ENCODE data around the gene ZNF804A. TPM values are rescaled to one million over a fixed set of nuclear protein-coding genes. Genes with fewer than 3 reads are reported as not detected.

ZNF804A gene
- polyA plus RNA-seq, 3 donors = 0.83 to 3.7 (median 1.8) TPM

DNA sequence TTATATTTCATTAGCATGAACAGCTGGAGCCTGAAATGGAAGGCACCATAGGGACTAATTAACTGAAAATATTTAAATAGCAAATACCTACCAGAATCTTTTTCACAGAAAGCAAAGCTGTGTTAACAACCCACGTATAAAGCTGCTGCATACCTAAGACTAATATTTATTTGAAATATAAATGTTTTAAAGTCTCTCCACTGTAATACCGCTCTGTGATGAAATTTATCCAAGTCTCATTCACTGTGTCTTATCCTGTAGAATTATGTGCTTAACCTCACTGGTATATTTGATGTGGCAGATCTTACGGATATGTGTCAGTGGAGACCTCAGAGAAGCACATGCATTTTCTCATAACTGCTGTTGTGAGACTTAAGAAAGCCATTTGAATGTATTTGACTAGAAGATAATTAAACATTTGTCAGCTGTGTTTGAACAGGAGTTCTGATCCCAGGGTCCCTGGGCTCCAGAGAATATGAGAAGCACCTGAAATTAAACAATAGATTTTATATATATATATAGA, 373.3 kb downstream of the ZNF804A start:
- H3K9me3 Mint-ChIP-seq = peaks cover 0 to 10% (median 7%) of the 10 kb centered on the region in 7 donors
- Histone ChIP-seq H3K27ac (ENCODE audit: low read depth in 1 of 2, low read length in 2 of 2) (no peak overlapping the region), H3K9me3 (replicated peaks in 1 of 2; ENCODE audit: control insufficient read depth in 1 of 2, insufficient read depth in 1 of 2, low read length in 2 of 2) (peaks cover 0 to 4% of the 10 kb centered on the region in 2 donors), H3K9ac (ENCODE audit: insufficient read depth, low read length, poor library complexity, severe bottlenecking) (no peak overlapping the region), H3K79me2 (ENCODE audit: insufficient read depth, low read length) (no peaks in the 10 kb centered on the region), H3K36me3 (replicated peaks in 1 of 2; ENCODE audit: control insufficient read depth in 1 of 2, insufficient read depth in 2 of 2, low read length in 2 of 2) (no peaks in the 10 kb centered on the region), H2AFZ (ENCODE audit: insufficient read depth, low read depth, low read length, poor library complexity, severe bottlenecking) (no peak overlapping the region), H4K20me1 (ENCODE audit: insufficient read depth, low read length) (no peaks in the 10 kb centered on the region), H3K27me3 (ENCODE audit: control insufficient read depth in 2 of 2, insufficient read depth in 2 of 2, low read length in 2 of 2) (no peaks in the 10 kb centered on the region), H3K4me1 (ENCODE audit: control insufficient read depth in 1 of 2, insufficient read depth in 2 of 2, low read length in 2 of 2) (no peaks in the 10 kb centered on the region), H3K4me2 (replicated peaks; ENCODE audit: extremely low read depth, low read length, poor library complexity, severe bottlenecking) (no peak overlapping the region), H3K4me3 (replicated peaks in 1 of 3; ENCODE audit: low read depth in 2 of 3, low read length in 3 of 3) (no peak overlapping the region)
- H3K4me3 Mint-ChIP-seq = no peak overlapping the region
- H3K36me3 Mint-ChIP-seq = no peaks in the 10 kb centered on the region
- H3K27me3 Mint-ChIP-seq (ENCODE audit: low read depth in 3 of 3) = no peaks in the 10 kb centered on the region
- H3K4me1 Mint-ChIP-seq = no peaks in the 10 kb centered on the region
- TF ChIP-seq, protein P1, sequence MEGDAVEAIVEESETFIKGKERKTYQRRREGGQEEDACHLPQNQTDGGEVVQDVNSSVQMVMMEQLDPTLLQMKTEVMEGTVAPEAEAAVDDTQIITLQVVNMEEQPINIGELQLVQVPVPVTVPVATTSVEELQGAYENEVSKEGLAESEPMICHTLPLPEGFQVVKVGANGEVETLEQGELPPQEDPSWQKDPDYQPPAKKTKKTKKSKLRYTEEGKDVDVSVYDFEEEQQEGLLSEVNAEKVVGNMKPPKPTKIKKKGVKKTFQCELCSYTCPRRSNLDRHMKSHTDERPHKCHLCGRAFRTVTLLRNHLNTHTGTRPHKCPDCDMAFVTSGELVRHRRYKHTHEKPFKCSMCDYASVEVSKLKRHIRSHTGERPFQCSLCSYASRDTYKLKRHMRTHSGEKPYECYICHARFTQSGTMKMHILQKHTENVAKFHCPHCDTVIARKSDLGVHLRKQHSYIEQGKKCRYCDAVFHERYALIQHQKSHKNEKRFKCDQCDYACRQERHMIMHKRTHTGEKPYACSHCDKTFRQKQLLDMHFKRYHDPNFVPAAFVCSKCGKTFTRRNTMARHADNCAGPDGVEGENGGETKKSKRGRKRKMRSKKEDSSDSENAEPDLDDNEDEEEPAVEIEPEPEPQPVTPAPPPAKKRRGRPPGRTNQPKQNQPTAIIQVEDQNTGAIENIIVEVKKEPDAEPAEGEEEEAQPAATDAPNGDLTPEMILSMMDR (IDR thresholded peaks at IDR 0.05) = no peak
- intact Hi-C loops (cut with micrococcal nuclease) = no loop called here
- no CpG with 5 or more reads among the region's 3 CpGs for WGBS (ENCODE audit: insufficient coverage)
- no peak overlapping the region for H3K27ac Mint-ChIP-seq
- no peak for DNase-seq

Measured in CD14-positive monocyte (primary cell).